PFSK-1 (cell line): Measurements from ENCODE around the gene RET.
A peak's percentile ranks its signal among the peaks of the same experiment; 100 is the strongest.

Source experiments
- FOXP2 ChIP-seq: optimal IDR thresholded peaks from 2 replicates; pipeline ENCODE3; 2011; ENCODE audit warnings: borderline replicate concordance, control low read depth, inconsistent platforms; ENCODE audit not compliant: insufficient read depth; ENCODE audit errors: extremely low read length, extremely low read depth
- POLR2AphosphoS5 ChIP-seq: IDR thresholded peaks from 2 replicates; pipeline ENCODE4 v1.6.1; 2012; ENCODE audit warnings: low read depth, mild to moderate bottlenecking, control low read depth, low read length, moderate library complexity
- REST ChIP-seq, 2 experiments: IDR thresholded peaks; 2 replicates each; pipeline versions ENCODE4 v1.6.1 to v1.8.0; 2011 to 2012; ENCODE audit warnings: low read depth in 2 of 2, low read length in 2 of 2, control low read depth in 1 of 2, inconsistent platforms in 1 of 2, mild to moderate bottlenecking in 1 of 2, moderate library complexity in 1 of 2; ENCODE audit not compliant: insufficient read depth in 1 of 2
- SIN3A ChIP-seq: IDR thresholded peaks from 2 replicates; pipeline ENCODE4 v1.6.1; 2012; ENCODE audit warnings: mild to moderate bottlenecking, low read length, moderate library complexity, borderline replicate concordance; ENCODE audit not compliant: insufficient read depth
- TAF1 ChIP-seq: IDR thresholded peaks from 2 replicates; pipeline ENCODE4 v1.6.1; 2012; ENCODE audit warnings: low read length, control low read depth, borderline replicate concordance; ENCODE audit not compliant: insufficient read depth

RET gene

GRCh38 chr10:43094085-43094484 is 17.2 kb downstream of the RET start:
- TF ChIP-seq POLR2AphosphoS5, result no peak
- no peak for TF ChIP-seq SIN3A
- no peak for TF ChIP-seq TAF1
- TF ChIP-seq REST (IDR thresholded peaks at IDR 0.05; ENCODE audit: insufficient read depth in 1 of 2, low read depth in 2 of 2, low read length in 2 of 2), result no peak
- TF ChIP-seq FOXP2, result no peak

GRCh38 chr10:43099928-43100327 is 23.1 kb downstream of the RET start:
- TF ChIP-seq POLR2AphosphoS5 (no peak), TAF1 (no peak), REST (IDR thresholded peaks at IDR 0.05; ENCODE audit: insufficient read depth in 1 of 2, low read depth in 2 of 2, low read length in 2 of 2) (no peak), SIN3A (no peak), FOXP2 (no peak)

- TF ChIP-seq SIN3A, result no peak
- no peak for TF ChIP-seq FOXP2
- no peak for TF ChIP-seq TAF1
- TF ChIP-seq REST (IDR thresholded peaks at IDR 0.05; ENCODE audit: insufficient read depth in 1 of 2, low read depth in 2 of 2, low read length in 2 of 2), result no peak
- no peak for TF ChIP-seq POLR2AphosphoS5
Observed at GRCh38 chr10:43100366-43100765, 23.5 kb downstream of the RET start.

- TF ChIP-seq POLR2AphosphoS5, result no peak
Observed at GRCh38 chr10:43102063-43102828, 25.4 kb downstream of the RET start.

- no peak for TF ChIP-seq POLR2AphosphoS5
- TF ChIP-seq REST (IDR thresholded peaks at IDR 0.05; ENCODE audit: insufficient read depth in 1 of 2, low read depth in 2 of 2, low read length in 2 of 2), result no peak
- TF ChIP-seq FOXP2, result peak; percentile 70
- no peak for TF ChIP-seq TAF1
- TF ChIP-seq SIN3A, result no peak
Observed at GRCh38 chr10:43105102-43105955, 28.5 kb downstream of the RET start.
